Ishikawa (cell line): ENCODE measurements around the gene IRF2BPL.

Experiments
- CREB1 ChIP-seq: IDR thresholded peaks from 2 replicates; pipeline ENCODE4 v1.6.1; 2012; ENCODE audit warnings: low read depth
- EP300 ChIP-seq: IDR thresholded peaks from 2 replicates; pipeline ENCODE4 v1.6.1; 2012; ENCODE audit warnings: borderline replicate concordance
- MAX ChIP-seq: IDR thresholded peaks from 2 replicates; pipeline ENCODE4 v1.6.1; 2012
- NFIC ChIP-seq: IDR thresholded peaks from 2 replicates; pipeline ENCODE4 v1.6.1; 2012
- REST ChIP-seq: IDR thresholded peaks from 2 replicates; pipeline ENCODE4 v1.6.1; 2012; ENCODE audit warnings: low read depth, mild to moderate bottlenecking
- TAF1 ChIP-seq: IDR thresholded peaks from 2 replicates; pipeline ENCODE4 v1.6.1; 2012; ENCODE audit warnings: low read depth, mild to moderate bottlenecking
- TCF12 ChIP-seq: IDR thresholded peaks from 2 replicates; pipeline ENCODE4 v1.6.1; 2012; ENCODE audit warnings: low read depth
- USF1 ChIP-seq: IDR thresholded peaks from 2 replicates; pipeline ENCODE4 v1.6.1; 2012
- YY1 ChIP-seq: IDR thresholded peaks from 2 replicates; pipeline ENCODE4 v1.6.1; 2012; ENCODE audit warnings: low read depth

- TF ChIP-seq REST, result no peak
- peak; percentile 26; the same call in 1 of the 2 replicates for TF ChIP-seq EP300
- peak; percentile 35 for TF ChIP-seq MAX
- peak; percentile 2; the same call in 1 of the 2 replicates for TF ChIP-seq TAF1
- TF ChIP-seq YY1, result no peak
- no peak for TF ChIP-seq CREB1
- no peak for TF ChIP-seq USF1
- TF ChIP-seq NFIC, result peak; percentile 48
- TF ChIP-seq TCF12, result no peak; the same call in 1 of the 2 replicates
These were observed 5.4 kb upstream of the IRF2BPL start for GRCh38 chr14:77033622-77034589.
